Measurements from ENCODE around the gene USP17L15.
"Not testable (repeated sequence)": the region's sequence is repeated elsewhere in the genome, so short reads cannot be mapped to it uniquely, and the experiment has no call there.

USP17L15 gene

DNA sequence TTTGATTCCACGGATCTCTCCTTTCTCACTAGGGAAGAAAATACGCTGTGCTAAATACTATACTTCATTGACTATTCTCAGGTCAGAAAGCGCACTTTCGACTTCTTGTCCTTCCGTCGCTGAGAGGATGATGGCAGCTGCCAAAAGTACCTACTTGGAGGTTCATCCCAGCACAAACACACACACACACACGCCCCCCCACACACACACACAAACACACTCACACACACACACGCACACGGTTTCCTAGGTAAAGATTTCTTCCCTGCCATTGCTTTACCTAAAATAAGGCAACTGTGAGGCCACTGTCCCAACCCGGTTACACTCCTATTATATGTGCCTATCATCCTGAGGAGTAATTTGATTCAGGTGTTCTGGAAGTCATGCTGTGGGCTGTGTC lies 37.5 kb downstream of the USP17L15 start:
- not testable (repeated sequence) for H3K4me1 Mint-ChIP-seq; ATAC-seq (replicated peaks); H3K4me3 Mint-ChIP-seq; H3K9me3 Mint-ChIP-seq; H3K27me3 Mint-ChIP-seq; H3K27ac Mint-ChIP-seq; H3K36me3 Mint-ChIP-seq
- DNase-seq = peak; percentile 2

All from stimulated activated naive B cell treated with anti-CD40 and anti-IgM and Interleukin-4, amounts not matched to agents 10 μg/mL and 1 μg/mL and 100 μg/mL, for 72 hours (primary cell).